ENCODE measurements around the gene BTBD9.

BTBD9 gene

DNA sequence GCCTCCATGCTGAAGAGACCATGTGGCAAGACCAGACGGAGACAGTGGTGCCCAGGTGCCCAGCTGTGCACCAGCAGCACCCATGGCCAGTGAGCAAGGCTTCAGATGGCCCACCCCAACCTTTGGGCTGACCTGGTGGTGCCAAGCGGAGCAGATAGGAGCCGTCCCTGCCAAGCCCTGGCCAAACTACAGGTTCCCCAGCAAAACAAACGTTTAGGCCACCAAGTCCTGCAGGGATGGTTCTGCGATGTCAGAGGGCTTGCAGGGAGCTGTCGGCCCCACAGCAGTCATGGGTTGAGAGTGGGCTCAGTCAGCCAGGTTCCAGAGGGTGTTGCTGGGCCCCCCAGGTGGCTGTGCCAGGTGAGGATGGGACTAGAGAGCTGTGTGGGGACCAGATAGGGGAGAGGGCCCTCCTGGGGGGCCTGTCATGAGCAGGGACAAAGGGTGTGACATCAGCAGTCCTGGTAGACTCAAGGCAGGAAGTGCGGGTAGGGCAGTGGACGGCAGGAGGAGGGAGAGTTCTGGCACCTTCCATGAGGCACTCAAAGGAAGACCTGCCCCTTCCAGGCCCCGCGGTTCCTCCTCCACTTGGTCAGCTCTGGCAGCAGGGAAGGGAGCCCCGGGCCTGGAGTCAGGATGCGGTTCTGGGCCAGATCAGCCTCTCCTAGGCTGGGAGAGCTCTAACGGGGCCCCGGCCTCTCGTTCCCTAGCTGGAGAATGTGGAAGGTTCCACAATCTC lies 477.8 kb downstream of the BTBD9 start:
- no peak for DNase-seq (ENCODE audit: low read depth)

- DNase-seq (ENCODE audit: low read depth), result no peak
These were observed 478.4 kb downstream of the BTBD9 start for GRCh38 chr6:38161331-38161730.

DNA sequence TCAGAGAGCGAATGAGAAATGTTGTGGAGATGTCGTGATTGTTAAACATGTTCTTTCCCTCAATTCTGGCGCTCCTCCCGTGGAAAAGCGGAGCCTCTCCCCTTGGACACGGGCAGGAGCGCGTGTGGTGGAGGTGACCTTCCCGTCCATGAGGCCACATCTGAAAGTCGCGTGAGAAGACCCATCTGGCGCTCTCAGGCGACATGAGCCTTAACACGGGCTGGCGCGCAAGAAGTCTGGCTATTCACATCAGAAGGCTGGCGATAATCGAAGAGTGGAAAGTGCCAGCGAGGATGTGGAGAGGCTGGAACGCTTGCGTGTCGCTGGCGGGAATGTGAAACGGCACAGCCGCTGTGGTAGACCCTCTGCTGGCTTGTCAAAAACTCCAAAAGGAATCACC lies 478.9 kb downstream of the BTBD9 start:
- DNase-seq (ENCODE audit: low read depth), result no peak

DNA sequence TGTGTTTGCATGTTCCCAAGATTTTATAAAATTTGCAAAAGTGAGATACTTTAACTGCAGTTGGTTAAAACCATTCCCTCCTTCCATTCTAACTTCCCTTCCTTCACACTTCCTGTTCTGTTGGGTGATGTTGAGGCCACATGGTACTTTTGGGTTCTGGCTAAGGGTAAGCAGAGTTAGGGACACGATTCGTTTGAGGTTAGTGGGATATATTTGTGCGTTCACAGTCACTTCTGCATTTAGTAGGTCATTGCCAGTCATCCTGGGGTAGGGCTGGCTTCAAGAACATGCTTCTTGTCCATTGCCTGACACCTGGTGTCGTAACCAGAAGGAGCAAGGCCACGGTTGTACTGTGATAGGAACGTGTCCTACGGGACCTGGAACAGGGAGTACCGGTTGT lies 480.1 kb downstream of the BTBD9 start:
- no peak for DNase-seq (ENCODE audit: low read depth)

DNA sequence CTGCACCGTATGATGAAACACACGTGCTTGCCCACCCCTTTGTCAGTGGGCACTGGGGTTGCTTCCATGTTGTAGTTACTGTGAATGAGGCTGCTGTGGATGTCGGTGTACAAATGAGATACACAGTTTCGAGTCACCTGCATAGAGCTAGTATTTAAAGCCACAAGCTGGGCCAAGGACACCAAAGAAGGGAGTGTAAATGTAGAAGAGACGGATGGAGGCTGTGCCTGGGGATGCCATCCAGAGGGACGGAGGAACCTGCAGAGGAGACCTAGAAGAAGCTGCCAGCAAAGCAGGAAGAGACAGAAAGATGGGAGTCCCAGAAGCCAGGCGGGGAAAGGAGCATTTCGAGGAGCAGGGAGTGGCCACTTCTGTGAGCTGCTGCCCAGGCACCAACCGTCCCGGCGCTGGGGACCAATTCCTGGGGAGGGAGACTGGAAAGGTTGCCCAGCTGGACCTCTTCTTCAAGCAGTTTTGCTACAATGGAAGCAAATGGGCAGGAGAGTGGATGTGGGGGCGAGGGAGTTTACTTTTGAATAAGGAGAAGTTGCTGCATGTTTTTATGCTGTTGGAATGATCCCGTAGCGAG lies 480.9 kb downstream of the BTBD9 start:
- DNase-seq (ENCODE audit: low read depth), result no peak

DNA sequence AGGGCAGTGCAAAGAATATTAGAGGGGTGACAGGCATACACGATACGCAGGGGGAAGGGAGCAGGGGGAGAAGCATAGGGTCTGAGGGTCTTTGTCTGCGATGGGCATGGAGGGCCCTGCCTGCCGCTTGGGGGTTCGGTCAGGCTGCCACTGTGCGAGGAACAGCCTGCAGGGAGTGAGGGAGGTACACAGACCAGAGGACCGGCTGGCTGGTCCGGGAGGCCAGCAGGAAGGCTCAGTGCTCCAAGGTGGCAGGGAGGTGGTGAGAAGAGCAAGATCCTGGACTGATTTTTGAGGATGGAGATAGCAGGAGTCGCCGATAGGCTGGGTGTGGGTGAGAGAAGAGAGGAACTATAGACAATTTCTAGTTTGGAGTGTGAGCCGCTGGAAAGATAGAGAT lies 481.8 kb downstream of the BTBD9 start:
- DNase-seq (ENCODE audit: low read depth), result no peak

DNA sequence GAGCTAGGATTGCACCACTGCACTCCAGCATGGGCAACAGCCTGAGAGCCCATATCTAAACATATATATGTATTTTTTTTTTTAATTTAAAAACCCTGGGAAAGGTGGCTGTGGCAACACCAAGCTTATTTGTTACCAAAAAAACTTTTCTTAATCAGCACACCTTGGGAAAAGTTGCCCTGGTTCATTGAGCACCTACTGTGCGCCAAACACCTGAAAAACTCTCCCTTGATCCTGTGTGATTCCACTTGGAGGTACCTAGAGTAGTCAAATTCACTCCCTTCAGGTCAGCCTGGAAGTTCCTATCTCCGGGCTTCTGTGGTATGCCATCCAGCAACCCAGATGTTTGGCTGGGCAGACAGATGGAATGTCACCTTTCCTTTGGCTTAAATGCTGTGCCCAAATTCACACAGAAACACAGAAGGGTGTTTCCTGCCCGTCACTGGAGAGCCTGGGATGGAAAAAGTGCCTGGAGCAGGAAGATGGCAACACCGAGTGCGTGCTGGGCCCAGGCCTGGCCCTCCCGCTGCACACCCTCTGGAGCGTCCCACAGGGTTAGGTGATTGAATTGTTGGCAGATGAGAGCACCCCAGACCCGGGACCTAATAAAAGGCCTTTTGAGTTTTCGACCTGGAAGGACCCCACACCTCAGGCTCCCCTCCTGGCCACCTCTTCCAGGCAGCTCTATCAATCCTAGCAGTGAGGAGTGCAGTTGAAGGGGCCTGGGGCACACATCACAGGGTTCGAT lies 482.7 kb downstream of the BTBD9 start:
- DNase-seq (ENCODE audit: low read depth), result no peak

- no peak for DNase-seq (ENCODE audit: low read depth)
These were observed 484.0 kb downstream of the BTBD9 start for GRCh38 chr6:38155621-38156204.

GRCh38 chr6:38155144-38155543 lies 484.6 kb downstream of the BTBD9 start:
- DNase-seq (ENCODE audit: low read depth), result no peak

- no peak for DNase-seq (ENCODE audit: low read depth)
These were observed 485.0 kb downstream of the BTBD9 start for GRCh38 chr6:38154731-38155130.

DNA sequence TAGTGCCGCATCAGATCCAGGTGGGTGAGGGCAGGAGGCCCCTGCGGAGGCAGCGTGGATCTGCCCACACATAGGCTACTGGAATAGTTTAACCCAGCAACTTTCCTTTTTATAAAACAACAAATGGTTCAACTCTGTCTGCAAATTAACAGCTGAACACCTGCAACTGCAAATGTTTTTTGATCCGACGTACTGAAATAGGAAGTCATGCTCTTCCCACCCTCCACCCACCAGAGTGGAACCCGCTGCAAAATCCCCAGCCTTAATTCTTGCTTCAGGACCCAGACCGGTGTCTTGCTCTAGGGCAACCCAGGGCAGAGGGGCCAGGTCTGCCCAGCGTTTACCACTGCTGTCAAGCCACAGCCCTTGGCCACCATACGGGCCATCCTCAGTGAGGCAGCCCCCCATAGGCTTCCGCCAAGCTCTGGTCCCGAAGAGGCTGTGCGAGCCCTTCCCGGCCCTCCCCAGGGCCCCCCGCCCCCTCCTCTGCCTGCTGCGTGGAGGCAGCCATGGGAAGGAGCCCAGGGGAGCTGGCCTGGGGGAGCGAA lies 485.9 kb downstream of the BTBD9 start:
- no peak for DNase-seq (ENCODE audit: low read depth)

DNA sequence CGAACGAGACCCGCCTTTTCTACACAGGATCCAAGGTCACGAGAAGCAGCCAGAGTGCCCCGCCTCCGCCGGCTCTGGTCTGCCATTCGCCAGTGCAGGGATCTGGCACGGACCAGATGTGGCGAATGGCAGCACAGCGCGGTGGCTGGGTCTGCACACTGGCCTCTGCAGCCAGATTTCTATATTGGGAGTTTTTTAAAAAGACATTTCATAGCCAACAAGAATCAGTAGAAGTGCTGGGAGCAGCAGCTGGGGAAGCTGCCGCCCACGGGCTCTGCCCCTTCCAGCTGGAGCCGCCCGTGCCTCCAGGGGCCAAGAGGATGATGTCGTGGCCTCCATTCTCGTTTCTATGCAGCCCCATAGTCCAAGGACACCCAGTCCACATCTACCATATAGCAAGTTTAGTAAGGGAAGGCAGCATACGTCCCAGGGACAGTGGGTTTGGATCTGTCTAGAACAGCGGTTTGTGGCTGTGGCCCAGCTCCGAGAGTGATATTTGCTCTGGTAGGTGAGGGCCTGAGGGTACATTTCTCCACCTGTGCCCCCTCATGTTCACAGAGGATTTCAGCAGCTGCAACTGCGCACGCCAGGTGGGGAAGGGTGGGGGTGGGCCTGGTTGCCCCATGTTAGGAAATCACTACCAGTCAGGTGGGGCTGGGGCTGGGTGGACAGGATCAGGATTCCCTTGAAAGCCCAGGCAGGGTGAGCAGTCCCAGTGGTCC lies 486.5 kb downstream of the BTBD9 start:
- no peak for DNase-seq (ENCODE audit: low read depth)

DNA sequence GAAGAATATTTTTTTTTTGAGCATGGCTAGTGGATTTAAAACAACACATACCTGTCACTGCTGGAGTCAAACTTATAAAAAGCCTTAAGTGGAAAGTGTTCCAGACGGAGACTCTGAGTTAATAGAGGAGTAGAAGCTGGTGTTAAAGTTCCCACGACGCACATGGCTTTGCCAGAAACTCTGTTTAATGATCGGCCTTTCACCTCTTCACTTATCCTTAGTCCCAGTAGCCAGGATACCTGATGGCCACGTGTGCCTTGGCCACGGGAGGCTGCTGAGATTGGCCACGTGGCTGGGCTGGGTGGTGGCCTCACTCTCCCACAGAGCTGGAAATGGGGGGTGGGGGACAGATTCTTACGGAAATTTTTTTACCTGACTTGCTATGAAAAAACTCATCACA lies 487.1 kb downstream of the BTBD9 start:
- DNase-seq (ENCODE audit: low read depth), result no peak

- no peak for DNase-seq (ENCODE audit: low read depth)
These were observed 487.9 kb downstream of the BTBD9 start for GRCh38 chr6:38151580-38152500.

DNA sequence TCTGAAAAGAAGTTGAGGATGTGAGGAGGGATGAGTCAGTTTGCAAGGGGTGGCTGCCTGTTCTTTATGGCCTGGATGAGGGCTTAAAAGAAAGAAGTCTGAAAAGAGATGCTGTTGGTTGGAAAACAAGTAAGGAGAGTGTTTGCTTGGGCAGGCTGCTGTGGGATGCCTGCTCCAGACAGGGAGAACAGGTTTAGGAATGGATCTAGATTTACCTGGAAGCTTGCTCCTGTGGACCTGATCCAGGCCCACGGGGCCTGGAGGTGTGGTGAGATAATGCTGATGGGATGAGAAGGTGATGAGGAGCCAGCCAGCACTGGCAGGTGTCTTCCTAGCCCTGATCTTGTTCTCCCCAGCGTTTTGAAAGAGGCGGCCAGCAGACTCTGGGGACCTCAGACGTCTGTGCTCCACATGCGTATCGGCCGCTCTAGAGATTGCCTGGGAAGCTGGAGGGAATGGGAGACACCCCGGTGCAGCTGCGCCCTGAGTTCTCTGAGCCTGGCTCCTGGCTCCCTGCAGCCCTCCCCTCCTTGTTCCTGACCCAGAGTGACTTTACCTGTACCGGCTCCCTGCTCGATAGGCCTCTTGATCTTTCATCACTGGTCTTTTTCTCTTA lies 488.9 kb downstream of the BTBD9 start:
- DNase-seq (ENCODE audit: low read depth), result no peak

GRCh38 chr6:38150021-38150420 lies 489.7 kb downstream of the BTBD9 start:
- DNase-seq (ENCODE audit: low read depth), result no peak

- no peak for DNase-seq (ENCODE audit: low read depth)
These were observed 490.2 kb downstream of the BTBD9 start for GRCh38 chr6:38149531-38149930.

DNA sequence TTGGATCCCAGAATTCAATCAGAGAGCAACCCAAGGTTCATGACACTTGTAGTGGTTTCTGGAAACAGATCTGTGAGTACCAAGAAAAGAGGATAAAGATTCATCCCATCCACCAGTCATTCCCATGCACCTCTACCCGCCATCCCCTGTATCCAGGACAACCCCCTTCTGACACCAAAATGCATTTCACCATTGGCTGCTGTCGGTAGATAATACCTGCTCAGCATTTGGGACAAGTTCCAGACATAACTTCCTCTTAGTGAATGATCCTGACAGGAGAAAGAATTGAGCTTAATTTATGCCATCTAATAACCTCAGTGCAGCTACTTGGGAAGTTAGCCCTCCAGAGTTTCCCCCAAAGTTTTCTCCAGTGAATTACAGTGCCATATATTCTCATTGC lies 491.1 kb downstream of the BTBD9 start:
- no peak for DNase-seq (ENCODE audit: low read depth)

DNA sequence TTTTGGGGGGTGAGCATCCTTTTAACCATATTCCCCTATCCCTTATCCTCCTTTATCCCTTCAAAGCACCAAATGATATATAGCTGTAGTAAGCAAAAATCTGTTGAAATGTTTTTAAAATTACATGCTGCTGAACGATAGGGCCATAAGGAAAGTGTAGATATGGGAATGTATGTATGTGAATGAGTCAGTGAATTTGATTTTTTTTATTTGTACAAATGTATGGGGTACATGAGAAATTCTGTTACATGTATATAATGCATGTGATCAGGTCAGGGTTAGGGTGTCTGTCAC lies 493.0 kb downstream of the BTBD9 start:
- DNase-seq (ENCODE audit: low read depth), result no peak

DNA sequence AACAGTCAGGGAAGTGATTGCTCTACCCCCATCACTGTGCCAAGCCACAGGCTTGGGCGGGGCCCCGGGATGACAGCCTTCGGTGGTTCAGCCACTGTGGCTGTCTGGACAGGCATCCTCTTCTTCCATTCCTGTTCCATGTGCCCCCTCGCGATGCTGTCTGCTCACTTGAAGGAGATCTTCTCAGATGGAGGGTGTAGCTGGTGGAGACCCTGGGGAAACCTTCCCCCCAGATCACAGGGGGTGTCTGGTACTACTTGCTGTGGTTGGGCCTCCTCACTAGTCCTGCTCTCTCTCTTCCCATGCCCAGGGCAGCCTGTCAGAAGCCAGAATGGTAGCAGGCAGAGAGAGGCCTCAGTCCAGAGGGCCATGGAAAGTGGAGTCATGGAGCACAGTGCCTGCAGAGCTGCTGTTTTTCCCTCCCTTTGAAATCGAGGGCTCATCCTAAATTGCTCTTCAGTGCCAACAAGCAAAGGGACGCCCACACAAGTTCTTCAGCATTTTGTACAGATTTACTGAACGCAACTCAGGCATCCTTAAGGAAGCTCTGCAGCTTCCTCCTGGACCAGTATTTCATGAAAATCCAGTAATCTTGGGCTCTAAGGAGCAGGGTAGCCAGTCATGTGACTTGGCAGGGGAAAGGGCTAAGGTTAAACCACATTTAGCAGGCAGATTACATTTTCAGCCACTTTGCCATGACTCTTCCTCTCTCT lies 493.6 kb downstream of the BTBD9 start:
- DNase-seq (ENCODE audit: low read depth), result no peak
